GM23248 (cell line): ENCODE data around the gene TXNDC8.

ENCODE experiments used
- EZH2 ChIP-seq: fragments of 200-600 bp; sonication (generic); IDR thresholded peaks from 2 replicates; pipeline ENCODE4 v1.6.1; 2018; ENCODE audit warnings: antibody characterized with exemption, mild to moderate bottlenecking; ENCODE audit not compliant: insufficient read depth, poor library complexity, severe bottlenecking
- EZH2phosphoT487 ChIP-seq: fragments of 200-600 bp; sonication (generic); IDR thresholded peaks from 2 replicates; pipeline ENCODE4 v1.6.1; 2018; ENCODE audit warnings: antibody characterized with exemption, moderate library complexity, mild to moderate bottlenecking, low read depth; ENCODE audit not compliant: insufficient read depth

- TF ChIP-seq EZH2, result no peak
- no peak for TF ChIP-seq EZH2phosphoT487
Observed at GRCh38 chr9:110320651-110321445, 16.8 kb downstream of the TXNDC8 start.
